Fibroblast of pulmonary artery (primary cell): ENCODE data around the gene MMP21.

Experiments
- DNase-seq: peaks from one replicate; pipeline ENCODE4 v3.0.0-alpha.2; 2010; ENCODE audit warnings: low read depth
- H3K4me3 ChIP-seq: replicated peaks from 2 replicates; pipeline ENCODE4 v1.5.1; 2011; ENCODE audit warnings: low read depth, mild to moderate bottlenecking, control low read depth, low read length, moderate library complexity
- CTCF ChIP-seq: IDR thresholded peaks from 2 replicates; pipeline ENCODE4 v1.5.1; 2011; ENCODE audit warnings: mild to moderate bottlenecking, control low read depth, low read length, inconsistent platforms; ENCODE audit errors: missing control alignments

MMP21 gene

DNA sequence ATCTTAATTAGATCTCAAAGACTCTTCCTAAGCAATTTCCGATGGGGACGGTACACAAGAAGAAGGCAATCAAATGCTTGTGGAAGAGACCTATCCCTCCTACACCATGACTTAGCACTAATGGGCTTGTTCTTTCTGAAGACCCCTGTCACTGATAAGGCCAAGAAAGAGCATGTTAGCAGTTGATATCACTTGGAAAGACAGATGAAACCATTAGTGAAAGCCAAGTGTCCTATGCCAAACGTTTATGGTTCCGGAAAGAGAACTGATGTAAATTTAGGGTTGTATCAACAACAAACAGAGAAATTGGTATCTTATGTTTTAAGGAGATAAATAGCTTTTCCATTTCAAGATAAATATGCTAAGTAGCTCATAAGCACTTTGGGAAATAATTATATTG, 40.9 kb upstream of the MMP21 start:
- TF ChIP-seq CTCF, result no peak
- H3K4me3 ChIP-seq, result no peak overlapping the region
- no peak for DNase-seq

GRCh38 chr10:125815764-125816163, 40.1 kb upstream of the MMP21 start:
- TF ChIP-seq CTCF, result no peak
- H3K4me3 ChIP-seq, result no peak overlapping the region
- DNase-seq, result no peak

DNA sequence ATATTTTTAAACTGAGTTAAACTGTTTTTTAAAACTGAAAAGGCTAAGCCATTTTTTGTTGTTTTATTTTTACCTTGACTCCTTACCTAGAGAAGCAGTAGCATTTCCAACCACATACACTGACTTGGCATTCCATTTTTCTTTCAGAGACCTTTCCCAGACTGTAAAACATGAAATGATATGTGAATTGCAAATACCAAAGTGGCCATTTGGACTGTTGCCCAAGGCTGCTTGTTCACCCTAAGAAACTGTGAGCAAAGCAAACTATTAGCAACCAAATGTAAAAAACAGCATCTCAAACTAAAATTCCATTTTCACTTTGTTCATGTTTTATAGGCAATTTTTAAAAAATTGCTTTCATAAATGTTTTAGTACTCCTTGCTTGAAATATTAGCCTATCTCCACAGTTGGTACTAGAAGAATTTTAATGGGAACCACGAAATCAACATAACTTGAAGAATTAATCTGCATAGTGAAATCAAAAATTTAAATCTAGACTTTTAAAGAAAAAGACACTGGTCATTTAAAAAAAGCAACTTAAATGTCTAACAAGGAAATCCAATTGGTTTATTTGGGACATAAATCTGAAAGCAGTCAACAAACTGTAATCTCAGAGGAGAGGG, 36.6 kb upstream of the MMP21 start:
- no peak overlapping the region for H3K4me3 ChIP-seq
- DNase-seq, result peak; percentile 43

GRCh38 chr10:125811251-125811650, 35.6 kb upstream of the MMP21 start:
- TF ChIP-seq CTCF, result no peak
- no peak for DNase-seq
- H3K4me3 ChIP-seq, result no peak overlapping the region

More for the DNA sequence above, 36.6 kb upstream of the MMP21 start:
- no peak for TF ChIP-seq CTCF

- no peak overlapping the region for H3K4me3 ChIP-seq
- TF ChIP-seq CTCF, result no peak
- DNase-seq, result no peak
Measured at GRCh38 chr10:125808047-125808446, 32.4 kb upstream of the MMP21 start.

DNA sequence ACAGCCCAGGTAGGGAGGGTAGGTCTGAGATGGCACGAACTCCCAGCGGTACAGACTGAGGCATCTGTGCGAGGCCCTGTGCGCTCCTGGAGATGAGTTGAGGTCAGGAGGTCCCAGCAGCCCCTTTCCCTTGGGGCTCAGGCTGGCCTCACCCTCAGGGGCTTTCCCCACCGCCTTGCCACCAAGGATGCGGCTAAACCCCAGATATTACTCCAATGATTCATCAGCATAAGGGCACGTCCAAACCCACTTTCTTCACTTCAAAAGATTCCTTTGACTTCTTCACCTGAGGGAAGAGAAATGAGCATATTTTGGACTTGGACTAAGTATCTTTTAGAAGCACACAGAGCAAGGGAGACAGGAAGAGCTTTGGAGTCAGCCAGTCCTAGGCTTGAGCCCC, 27.1 kb upstream of the MMP21 start:
- H3K4me3 ChIP-seq, result no peak overlapping the region
- DNase-seq, result no peak
- TF ChIP-seq CTCF, result no peak

DNA sequence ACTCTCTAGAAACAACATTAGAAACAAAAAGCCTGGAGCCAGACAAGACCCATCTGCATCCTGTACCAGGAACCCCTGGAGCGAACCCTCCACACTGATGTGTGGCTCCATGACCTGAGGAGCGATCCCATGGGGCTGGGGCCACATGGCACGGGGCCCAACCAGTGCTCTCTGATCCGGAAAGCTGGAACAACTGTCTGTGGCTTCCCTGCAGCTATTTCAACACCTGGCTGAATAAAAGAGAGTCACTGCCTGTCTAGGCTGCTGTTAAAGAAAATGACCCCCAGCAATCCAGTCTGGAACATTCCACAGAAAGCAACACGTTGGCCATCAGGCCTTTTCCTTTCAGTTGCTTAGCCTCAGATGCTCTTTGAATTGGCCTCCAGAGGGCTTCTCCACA, 26.5 kb upstream of the MMP21 start:
- no peak for TF ChIP-seq CTCF
- H3K4me3 ChIP-seq, result no peak overlapping the region
- DNase-seq, result no peak
